Rectal smooth muscle tissue (tissue), 1 donor: ENCODE measurements around the gene NFKB1.

Source experiments
- H3K27ac ChIP-seq: one replicate; pipeline ENCODE4 v1.7.0; 2013; ENCODE audit warnings: low read depth, low read length, inconsistent platforms
- H3K27me3 ChIP-seq: one replicate; pipeline ENCODE4 v1.7.0; 2013; ENCODE audit warnings: low read length; ENCODE audit not compliant: control insufficient read depth, insufficient read depth
- H3K36me3 ChIP-seq: one replicate; pipeline ENCODE4 v1.7.0; 2013; ENCODE audit warnings: low read length; ENCODE audit not compliant: control insufficient read depth, insufficient read depth
- H3K4me1 ChIP-seq: one replicate; pipeline ENCODE4 v1.7.0; 2013; ENCODE audit warnings: low read length; ENCODE audit not compliant: control insufficient read depth, insufficient read depth
- H3K4me3 ChIP-seq: one replicate; pipeline ENCODE4 v1.7.0; 2013; ENCODE audit warnings: low read length
- H3K9ac ChIP-seq: one replicate; pipeline ENCODE4 v1.7.0; 2013; ENCODE audit warnings: low read length

The NFKB1 gene

DNA sequence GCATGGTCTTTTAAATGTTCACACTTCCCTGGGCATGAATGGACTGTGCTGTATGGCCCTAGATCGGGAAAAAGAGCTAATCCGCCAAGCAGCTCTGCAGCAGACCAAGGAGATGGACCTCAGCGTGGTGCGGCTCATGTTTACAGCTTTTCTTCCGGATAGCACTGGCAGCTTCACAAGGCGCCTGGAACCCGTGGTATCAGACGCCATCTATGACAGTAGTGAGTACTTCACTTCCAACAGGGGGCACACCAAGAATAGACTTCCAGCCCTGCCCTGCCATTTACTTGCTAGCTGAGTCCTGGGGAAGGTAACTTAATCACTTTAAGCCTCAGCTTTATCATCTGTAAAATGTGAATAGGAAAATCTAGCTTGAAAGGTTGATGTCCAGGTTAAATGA is 77.7 kb downstream of the NFKB1 start:
- H3K27ac ChIP-seq: no peak overlapping the region
- H3K9ac ChIP-seq: no peak overlapping the region
- H3K36me3 ChIP-seq: peaks cover under 1% of the 10 kb centered on the region
- no peaks in the 10 kb centered on the region for H3K4me1 ChIP-seq
- H3K4me3 ChIP-seq: no peak overlapping the region
- no peaks in the 10 kb centered on the region for H3K27me3 ChIP-seq

DNA sequence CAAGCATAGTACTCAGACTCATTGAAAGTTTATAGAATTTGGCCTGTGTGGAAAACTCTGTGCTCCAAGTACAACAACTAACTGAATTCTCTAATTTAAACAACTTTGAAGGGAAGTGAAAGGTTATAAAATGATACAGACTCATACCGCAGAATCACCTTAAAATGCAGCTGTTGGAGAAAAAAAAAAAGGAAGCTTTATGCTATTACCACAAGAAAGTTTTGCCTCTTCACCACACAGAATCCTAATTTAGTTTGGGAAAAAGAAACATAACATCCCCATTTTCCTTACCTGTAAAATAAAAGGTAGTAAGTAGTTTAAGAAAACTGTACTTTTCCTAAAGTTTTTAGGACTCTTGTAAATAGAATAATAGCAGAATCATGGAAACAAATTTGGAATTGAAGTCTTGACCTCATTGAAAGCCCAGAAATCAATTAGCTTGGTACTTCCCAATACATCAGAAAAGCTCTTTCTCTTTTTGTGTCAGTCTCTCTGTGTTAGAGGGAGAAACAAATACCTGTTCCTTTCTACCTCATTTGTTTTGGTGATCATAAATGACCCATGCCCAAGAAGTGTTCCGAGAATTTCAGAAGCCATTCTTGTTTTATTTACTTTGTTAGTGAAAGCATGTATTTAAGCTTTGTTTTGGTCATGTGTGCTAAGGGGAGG is 78.8 kb downstream of the NFKB1 start:
- H3K4me3 ChIP-seq: no peak overlapping the region
- H3K27me3 ChIP-seq: no peaks in the 10 kb centered on the region
- H3K36me3 ChIP-seq: peaks cover 4% of the 10 kb centered on the region

DNA sequence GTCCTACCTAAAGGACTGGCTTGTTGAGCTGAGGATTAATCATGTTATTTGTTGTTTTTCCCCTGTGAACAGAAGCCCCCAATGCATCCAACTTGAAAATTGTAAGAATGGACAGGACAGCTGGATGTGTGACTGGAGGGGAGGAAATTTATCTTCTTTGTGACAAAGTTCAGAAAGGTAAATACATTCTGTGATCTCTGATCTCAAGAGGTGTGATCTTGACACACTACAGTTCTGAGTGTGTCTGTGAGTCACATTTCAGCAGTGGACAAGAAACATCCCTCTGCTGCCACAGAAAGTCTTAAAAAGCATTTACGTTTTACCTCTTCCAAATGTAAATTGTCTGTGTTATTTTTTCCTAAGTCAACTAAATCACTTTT is 79.3 kb downstream of the NFKB1 start:
- no peak overlapping the region for H3K4me3 ChIP-seq
- H3K27ac ChIP-seq: no peak overlapping the region
- no peaks in the 10 kb centered on the region for H3K4me1 ChIP-seq
- no peak overlapping the region for H3K9ac ChIP-seq
- H3K36me3 ChIP-seq: peaks cover 4% of the 10 kb centered on the region
- H3K27me3 ChIP-seq: no peaks in the 10 kb centered on the region

More for the DNA sequence above, 78.8 kb downstream of the NFKB1 start:
- Histone ChIP-seq H3K4me1 (no peaks in the 10 kb centered on the region), H3K27ac (no peak overlapping the region), H3K9ac (no peak overlapping the region)

DNA sequence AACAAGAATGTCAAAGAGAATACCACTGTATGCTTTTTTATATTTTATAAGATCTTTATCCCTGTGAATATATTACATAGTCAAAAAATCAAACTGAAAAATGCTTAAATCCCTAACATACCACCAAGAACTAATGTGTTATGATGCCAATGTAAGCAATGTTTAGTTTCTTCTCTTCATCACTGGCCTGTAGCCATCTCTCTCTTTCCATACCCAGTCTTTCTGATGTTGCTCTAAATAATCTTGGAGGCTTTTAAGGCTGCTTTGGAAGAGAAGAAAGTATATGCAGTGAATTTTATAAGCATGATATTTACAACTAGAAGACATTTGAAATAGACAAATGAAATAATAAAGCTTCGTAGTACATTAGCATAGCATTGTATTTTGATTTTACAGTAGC is 82.9 kb downstream of the NFKB1 start:
- Histone ChIP-seq H3K27me3 (no peaks in the 10 kb centered on the region), H3K36me3 (peaks cover 9% of the 10 kb centered on the region), H3K9ac (no peak overlapping the region), H3K27ac (no peak overlapping the region), H3K4me3 (no peak overlapping the region), H3K4me1 (no peaks in the 10 kb centered on the region)

DNA sequence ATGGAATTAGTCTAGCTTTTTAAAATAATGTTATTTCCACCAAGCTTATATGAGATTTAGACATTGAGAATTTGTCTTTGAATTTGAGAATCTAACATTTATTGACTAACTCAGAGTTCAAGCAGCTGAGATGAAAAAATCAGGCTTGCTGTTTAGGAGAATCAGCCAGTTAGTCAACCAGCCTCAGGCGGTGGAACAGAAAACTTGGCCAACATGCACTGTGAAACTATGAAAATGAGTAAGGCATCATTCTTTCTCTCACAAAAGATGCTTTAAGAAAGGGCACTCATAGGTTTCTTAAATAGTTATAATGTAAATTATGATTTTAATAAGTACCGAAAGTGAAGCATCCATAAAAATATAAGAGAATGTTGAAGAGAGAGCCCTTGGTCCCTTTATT is 84.2 kb downstream of the NFKB1 start:
- peaks cover 13% of the 10 kb centered on the region for H3K36me3 ChIP-seq
- H3K4me3 ChIP-seq: no peak overlapping the region
- no peaks in the 10 kb centered on the region for H3K4me1 ChIP-seq
- H3K27me3 ChIP-seq: no peaks in the 10 kb centered on the region
- no peak overlapping the region for H3K9ac ChIP-seq
- H3K27ac ChIP-seq: no peak overlapping the region

DNA sequence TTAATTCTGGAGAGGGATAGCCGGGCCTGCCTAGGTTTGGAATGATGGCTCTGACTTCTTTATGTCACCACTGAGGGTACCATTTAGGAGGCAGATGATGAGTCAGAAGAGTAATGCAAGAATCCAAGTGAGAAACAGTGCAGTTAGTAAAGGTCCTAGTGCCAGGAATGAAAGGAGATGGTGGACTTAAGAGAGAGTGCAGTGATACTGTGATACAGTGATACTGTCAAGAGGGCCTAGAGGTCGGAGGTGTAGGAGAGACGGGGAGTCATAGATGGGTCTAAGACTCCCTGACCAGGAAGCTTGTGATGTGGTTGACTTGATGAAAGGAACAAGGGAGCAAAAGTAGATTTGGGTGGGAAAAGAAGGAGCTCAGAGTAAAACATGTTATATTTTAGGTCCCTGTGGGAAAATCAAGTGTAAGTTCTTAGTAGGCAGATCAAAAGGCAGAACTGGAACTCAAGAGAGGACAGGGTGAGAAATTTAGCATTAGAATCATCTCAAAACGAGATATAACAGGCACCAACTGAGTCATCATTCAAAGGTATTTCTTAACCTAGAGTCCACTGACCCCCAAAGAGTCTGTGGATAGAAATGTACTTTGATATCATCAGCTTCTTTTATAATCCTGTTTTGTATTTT is 85.0 kb downstream of the NFKB1 start:
- H3K27me3 ChIP-seq: no peaks in the 10 kb centered on the region
- no peaks in the 10 kb centered on the region for H3K4me1 ChIP-seq
- H3K4me3 ChIP-seq: no peak overlapping the region
- H3K9ac ChIP-seq: no peak overlapping the region
- H3K27ac ChIP-seq: no peak overlapping the region
- H3K36me3 ChIP-seq: peaks cover 13% of the 10 kb centered on the region

DNA sequence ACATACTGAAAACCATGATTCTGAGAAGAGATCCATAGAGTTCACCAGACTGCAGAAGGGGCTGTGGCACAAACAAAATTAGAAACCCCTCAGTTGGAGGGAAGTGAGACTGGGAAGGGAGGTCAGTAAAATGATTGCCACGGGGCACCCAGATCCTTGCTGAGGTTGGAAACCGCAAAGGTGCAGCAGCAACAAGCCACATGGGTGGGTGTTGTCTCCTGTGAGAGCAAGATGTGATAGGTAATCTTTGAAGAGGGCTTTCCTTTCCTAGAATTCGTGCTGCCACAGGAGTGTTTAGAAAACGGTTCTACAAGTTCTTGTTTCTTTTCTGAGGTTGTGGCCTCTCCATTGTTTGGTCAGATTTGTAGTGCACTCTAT is 85.5 kb downstream of the NFKB1 start:
- peaks cover 13% of the 10 kb centered on the region for H3K36me3 ChIP-seq

DNA sequence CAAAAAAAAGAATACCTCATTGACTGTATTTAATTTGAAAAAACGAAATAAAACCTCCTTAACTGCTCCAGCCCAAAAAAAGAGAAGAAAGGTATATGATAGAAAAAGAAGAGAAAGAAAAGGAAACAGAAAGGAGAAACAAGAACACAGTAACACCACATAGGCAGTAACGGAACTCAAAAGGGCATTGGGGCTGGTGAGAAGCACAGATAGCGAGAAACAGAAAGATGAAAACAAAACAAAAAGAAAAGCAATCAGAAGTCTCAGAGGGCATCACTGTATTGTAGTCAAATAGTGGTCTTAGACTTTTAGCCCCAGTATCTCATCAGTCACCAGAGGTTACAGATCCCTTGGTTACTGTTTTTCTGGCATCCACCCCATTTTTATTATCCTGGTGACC is 88.6 kb downstream of the NFKB1 start:
- Histone ChIP-seq H3K4me1 (no peaks in the 10 kb centered on the region), H3K9ac (no peak overlapping the region), H3K36me3 (peaks cover 11% of the 10 kb centered on the region), H3K27ac (no peak overlapping the region), H3K4me3 (no peak overlapping the region), H3K27me3 (no peaks in the 10 kb centered on the region)

More for the DNA sequence above, 85.5 kb downstream of the NFKB1 start:
- Histone ChIP-seq H3K27me3 (no peaks in the 10 kb centered on the region), H3K27ac (no peak overlapping the region), H3K9ac (no peak overlapping the region), H3K4me1 (no peaks in the 10 kb centered on the region), H3K4me3 (no peak overlapping the region)

DNA sequence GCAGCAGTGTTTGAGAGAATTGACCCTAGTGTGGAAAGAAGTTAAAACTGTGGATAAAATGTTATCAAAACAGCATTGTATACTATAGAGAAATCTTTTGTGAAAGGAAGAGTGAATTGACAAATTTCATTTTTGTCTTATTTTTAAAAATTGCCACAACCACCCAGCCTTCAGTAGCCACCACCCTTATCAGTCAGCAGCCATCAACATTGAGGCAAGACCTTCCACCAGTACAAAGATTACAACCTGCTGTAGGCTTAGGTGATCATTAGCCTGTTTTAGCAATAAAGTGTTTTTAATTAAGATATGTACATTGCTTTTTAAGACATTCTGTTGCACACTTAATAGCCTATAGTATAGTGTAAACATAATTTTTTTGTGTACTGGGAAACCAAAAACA is 91.1 kb downstream of the NFKB1 start:
- Histone ChIP-seq H3K4me3 (no peak overlapping the region), H3K9ac (no peak overlapping the region), H3K27ac (no peak overlapping the region), H3K27me3 (no peaks in the 10 kb centered on the region), H3K36me3 (peaks cover 11% of the 10 kb centered on the region), H3K4me1 (no peaks in the 10 kb centered on the region)

DNA sequence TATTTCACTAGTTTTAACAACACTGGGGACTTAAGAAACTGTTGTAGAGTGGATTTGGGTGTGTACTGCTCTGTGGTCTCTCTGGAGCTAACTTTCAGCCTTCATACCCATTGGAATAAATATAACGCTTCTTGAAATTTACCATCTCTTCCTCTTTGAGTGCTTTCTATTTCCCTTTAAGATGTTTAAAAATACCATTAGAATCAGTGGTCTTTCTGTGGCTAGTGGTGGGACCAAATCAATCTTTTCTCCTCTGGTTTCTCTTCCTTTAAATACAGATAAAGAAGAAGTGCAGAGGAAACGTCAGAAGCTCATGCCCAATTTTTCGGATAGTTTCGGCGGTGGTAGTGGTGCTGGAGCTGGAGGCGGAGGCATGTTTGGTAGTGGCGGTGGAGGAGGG is 92.0 kb downstream of the NFKB1 start:
- Histone ChIP-seq H3K9ac (no peak overlapping the region), H3K4me1 (no peaks in the 10 kb centered on the region), H3K36me3 (peaks cover 15% of the 10 kb centered on the region), H3K27me3 (no peaks in the 10 kb centered on the region), H3K4me3 (no peak overlapping the region), H3K27ac (no peak overlapping the region)

DNA sequence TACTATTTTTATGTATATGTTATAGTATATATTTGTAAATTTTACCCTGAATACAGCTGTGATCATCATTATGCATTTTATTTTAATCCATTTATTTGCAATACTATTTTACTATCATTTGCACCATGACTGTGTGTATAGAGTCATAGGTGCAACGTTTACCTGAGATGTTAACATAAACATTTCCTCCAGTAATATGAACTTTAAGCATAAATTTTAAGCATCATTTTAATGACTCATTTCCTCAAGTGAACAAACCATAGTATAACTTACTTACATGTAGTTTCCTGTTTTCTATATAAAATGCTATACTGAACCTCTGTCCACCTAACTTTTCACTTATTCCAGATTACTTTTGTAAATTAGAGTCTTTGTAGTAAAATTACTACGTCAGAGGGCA is 92.8 kb downstream of the NFKB1 start:
- Histone ChIP-seq H3K27me3 (no peaks in the 10 kb centered on the region), H3K9ac (no peak overlapping the region), H3K27ac (no peak overlapping the region), H3K4me1 (no peaks in the 10 kb centered on the region), H3K36me3 (peaks cover 20% of the 10 kb centered on the region), H3K4me3 (no peak overlapping the region)

DNA sequence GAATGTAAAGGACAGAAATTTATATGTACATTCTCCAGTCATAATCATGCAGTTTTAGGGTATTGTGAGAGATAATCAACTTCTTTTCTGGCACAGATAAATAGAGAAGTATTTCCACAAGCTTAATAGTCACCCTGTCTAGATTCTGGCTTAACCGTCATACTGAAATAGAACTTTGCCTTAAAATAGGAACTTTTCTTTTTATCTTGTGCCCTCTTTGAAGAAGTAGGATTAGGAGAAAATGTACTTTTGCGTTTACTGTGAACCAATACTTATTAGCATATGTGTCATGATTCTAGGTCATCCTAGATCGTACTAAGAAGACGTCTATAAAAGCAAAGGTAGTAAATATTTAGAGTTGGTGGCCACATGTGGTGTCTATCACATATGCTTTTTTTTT is 95.4 kb downstream of the NFKB1 start:
- H3K4me3 ChIP-seq: no peak overlapping the region
- no peak overlapping the region for H3K9ac ChIP-seq
- H3K27me3 ChIP-seq: no peaks in the 10 kb centered on the region
- peaks cover 23% of the 10 kb centered on the region for H3K36me3 ChIP-seq
- H3K4me1 ChIP-seq: no peaks in the 10 kb centered on the region
- H3K27ac ChIP-seq: no peak overlapping the region

DNA sequence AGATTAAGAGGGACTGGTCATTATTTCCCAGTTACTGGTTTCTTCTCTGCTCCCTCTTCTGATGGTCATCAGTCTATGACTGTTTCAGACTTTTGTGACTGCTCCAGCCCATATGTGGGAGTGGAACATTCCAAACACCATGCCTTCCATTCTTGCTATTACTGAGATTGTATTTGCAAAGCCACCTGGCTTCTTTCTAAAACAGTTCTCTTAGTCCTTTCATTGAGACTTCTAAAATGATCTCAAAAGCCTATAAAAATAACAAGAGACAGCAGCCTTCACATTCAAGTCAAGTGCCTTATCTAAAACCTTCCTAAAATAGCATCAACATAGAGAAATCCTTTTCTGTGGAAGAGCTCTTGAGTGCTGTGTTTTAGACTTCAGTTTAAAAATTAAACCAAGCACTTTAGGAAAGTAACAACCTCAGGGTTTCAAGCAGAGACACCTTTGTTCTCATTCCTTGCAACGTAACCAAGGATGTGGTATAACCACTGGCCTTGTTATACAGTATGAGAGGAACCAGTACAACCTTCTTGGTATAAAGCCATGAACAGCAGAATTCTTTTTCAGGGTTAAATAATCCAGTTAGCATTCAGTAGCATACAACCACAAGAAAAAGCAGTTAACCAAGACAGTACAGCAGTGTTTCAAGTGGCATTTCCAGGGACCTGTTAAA is 97.1 kb downstream of the NFKB1 start:
- Histone ChIP-seq H3K36me3 (peaks cover 26% of the 10 kb centered on the region), H3K27ac (no peak overlapping the region), H3K4me3 (no peak overlapping the region), H3K4me1 (no peaks in the 10 kb centered on the region), H3K27me3 (no peaks in the 10 kb centered on the region), H3K9ac (no peak overlapping the region)
